Left kidney (tissue), 2 donors: ENCODE data around the gene HSD17B13. TPM values are rescaled to one million over a fixed set of nuclear protein-coding genes. Genes with fewer than 3 reads are reported as not detected.

ENCODE experiments used
- DNase-seq: peaks from one replicate; pipeline ENCODE4 v3.0.0-alpha.2; 2013
- polyA plus RNA-seq: library from polyadenylated mRNA; unstranded; fragments of 120-200 nt; gene quantifications from one replicate; pipeline ENCODE4 v1.2.1, GENCODE V29; 2013; ENCODE audit not compliant: insufficient read length

Gene HSD17B13
- polyA plus RNA-seq, 1 donor, result 0.71 TPM

DNA sequence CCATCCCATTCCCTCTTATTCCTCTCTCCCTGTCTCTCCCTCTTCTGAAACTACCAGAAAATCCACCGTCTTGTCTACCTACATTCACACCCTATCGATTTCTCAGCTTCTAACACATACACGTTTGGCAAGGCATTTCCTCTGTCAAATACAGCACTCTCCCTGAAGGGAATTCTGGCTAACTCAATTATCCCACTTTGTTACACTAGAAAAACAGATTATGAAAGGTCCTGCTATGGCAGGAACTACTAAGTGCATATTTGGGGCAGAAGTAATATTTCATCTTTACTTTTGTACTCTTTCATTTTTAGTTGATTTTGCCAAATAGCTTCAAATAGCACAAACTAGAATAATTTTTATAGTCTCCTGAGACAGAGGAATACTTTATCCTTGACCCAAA, 55.7 kb downstream of the HSD17B13 start:
- DNase-seq, result no peak

DNA sequence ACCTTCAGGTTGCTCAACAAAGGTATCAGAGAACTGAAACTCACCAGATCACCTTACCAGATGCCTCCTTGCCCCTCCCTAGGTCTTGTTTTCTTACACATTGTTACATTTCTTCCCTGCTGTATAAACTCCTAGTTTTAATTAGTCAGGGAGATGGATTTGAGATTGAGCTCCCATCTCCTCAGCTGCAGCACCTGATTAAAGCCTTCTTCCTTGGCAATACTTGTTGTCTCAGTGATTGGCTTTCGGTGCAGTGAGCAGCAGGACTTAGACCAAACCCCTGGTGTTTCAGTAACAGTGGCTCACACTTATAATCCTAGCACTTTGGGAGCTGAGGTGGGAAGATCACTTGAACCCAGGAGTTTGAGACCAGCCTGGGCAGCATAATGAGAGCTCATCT, 59.8 kb downstream of the HSD17B13 start:
- DNase-seq, result no peak

DNA sequence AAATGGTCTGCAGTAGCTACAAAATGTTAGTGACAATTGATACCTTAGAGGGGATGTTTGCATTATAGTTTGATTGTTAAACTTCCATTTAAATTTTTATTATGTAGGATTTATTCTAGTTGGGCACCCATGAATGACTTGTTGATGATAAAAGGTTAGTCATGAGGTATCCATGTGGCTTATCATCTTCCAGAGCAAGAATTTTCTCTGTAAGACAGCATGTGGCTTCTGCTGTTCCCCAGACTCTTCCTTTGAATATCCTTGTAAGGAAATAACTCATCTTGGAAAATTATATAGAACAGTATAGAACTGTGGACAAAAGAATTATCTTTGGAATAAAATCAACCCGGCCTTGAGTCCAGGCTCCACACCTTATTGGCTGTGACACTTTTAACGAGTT, 62.2 kb downstream of the HSD17B13 start:
- no peak for DNase-seq

DNA sequence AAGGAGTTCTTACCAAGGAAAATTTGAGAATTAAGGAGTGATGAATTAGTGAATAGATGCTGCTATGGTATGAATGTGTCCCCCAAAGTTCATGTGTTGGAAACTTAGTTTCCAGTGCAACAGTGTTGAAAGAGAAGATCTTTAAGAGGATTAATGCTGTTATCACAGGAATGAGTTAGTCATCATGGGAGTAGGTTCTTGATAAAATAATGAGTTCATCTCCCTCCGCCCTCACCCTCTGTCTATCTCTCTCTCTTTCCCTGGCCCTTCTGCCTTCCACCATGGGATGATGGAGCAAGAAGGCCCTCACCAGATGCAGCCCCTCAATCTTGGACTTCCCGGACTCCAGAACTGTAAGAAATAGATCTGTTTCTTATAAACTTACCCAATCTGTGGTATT, 64.0 kb downstream of the HSD17B13 start:
- DNase-seq, result no peak

DNA sequence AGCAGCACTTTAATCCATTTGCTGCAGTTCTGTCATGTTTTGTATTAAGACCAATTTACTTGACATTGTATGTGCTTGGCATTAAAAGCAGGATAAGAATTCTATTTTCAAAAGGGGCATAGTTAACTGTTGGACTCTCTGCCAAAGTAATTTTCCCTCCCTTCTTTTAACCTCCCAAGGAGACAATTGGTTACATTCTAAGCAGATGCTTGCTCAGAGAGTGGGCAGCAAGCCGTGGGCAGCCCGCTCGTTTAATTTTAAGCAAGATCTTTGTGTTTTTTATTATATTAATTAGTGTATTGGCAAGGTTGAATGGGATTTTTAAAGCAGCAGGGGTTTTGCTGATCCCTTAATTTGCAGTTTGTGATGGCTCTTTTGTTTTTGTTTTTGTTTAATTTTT, 65.2 kb downstream of the HSD17B13 start:
- no peak for DNase-seq

DNA sequence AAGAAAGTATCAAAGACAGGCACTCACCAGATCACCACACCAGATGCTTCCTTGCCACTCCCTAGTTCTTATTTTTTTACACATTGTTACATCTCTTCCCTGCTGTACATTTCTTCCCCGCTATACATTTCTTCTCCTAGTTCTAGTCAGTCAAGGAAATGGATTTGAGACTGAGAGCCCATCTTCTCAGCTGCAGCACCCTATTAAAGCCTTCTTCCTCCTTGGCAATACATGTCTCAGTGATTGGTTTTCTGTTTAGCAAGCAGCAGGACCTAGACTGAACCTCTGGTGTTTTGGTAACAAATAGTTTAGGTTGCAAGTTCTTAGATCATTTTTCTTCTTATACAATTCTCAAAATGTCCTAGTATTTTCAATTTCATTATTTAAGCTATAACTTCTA, 66.9 kb downstream of the HSD17B13 start:
- DNase-seq, result no peak

Other genes with a start within 250 kb of the HSD17B13 start
- gene KLHL8, start 102.3 kb downstream of the HSD17B13 start, polyA plus RNA-seq, result 21.3 TPM
- 64.7 TPM for gene HSD17B11, start 68.3 kb upstream of the HSD17B13 start, polyA plus RNA-seq
- 73.0 TPM for gene NUDT9, start 99.7 kb upstream of the HSD17B13 start, polyA plus RNA-seq
- gene SPARCL1, start 206.5 kb upstream of the HSD17B13 start, polyA plus RNA-seq, result 9.2 TPM